SK-N-SH treated with all-trans-retinoic acid at 6 μM for 48 hours (cell line): Measurements from ENCODE around the gene IFRD2.
A peak's percentile ranks its signal among the peaks of the same experiment; 100 is the strongest.

Experiments used
- ATAC-seq: fragments of 200-7000 bp; cut with Tn5 transposase; 3 replicates; pipeline ENCODE4 v1.9.1; 2020; ENCODE audit warnings: mild to moderate bottlenecking, moderate library complexity
- ARNTL ChIP-seq: fragments of 450-650 bp; formaldehyde crosslinking; IDR thresholded peaks from 2 replicates; pipeline ENCODE4 v1.5.0; 2020; ENCODE audit warnings: low read depth, mild to moderate bottlenecking, moderate library complexity, borderline replicate concordance
- BACH2 ChIP-seq: fragments of 250-450 bp; sonication (Bioruptor Pico); IDR thresholded peaks from 2 replicates; pipeline ENCODE4 v1.9.0; 2021; ENCODE audit warnings: mild to moderate bottlenecking, borderline replicate concordance
- CREB5 ChIP-seq: fragments of 250-450 bp; sonication (Bioruptor Pico); IDR thresholded peaks from 2 replicates; pipeline ENCODE4 v1.5.1; 2020; ENCODE audit warnings: low read depth, mild to moderate bottlenecking, moderate library complexity
- CSDC2 ChIP-seq: fragments of 250-450 bp; sonication (Bioruptor Pico); IDR thresholded peaks from 2 replicates; pipeline ENCODE4 v1.5.0; 2020; ENCODE audit warnings: mild to moderate bottlenecking, moderate library complexity
- CSRNP3 ChIP-seq: fragments of 250-450 bp; sonication (Bioruptor Pico); IDR thresholded peaks from 2 replicates; pipeline ENCODE4 v1.5.1; 2021; ENCODE audit warnings: mild to moderate bottlenecking, moderate library complexity
- ESRRG ChIP-seq: fragments of 250-450 bp; sonication (Bioruptor Pico); IDR thresholded peaks from 2 replicates; pipeline ENCODE4 v1.6.1; 2021; ENCODE audit warnings: mild to moderate bottlenecking
- GLIS3 ChIP-seq: fragments of 250-450 bp; sonication (Bioruptor Pico); IDR thresholded peaks from 2 replicates; pipeline ENCODE4 v1.5.0; 2020; ENCODE audit warnings: mild to moderate bottlenecking, moderate library complexity
- ISL1 ChIP-seq: fragments of 250-450 bp; sonication (Bioruptor Pico); IDR thresholded peaks from 2 replicates; pipeline ENCODE4 v2.1.2; 2022; ENCODE audit warnings: mild to moderate bottlenecking, moderate library complexity
- OSR1 ChIP-seq: fragments of 250-450 bp; sonication (Bioruptor Pico); IDR thresholded peaks from 2 replicates; pipeline ENCODE4 v1.8.0; 2022; ENCODE audit warnings: moderate library complexity, mild to moderate bottlenecking, inconsistent platforms
- PATZ1 ChIP-seq: fragments of 250-450 bp; sonication (Bioruptor Pico); IDR thresholded peaks from 2 replicates; pipeline ENCODE4 v1.8.0; 2020; ENCODE audit warnings: mild to moderate bottlenecking, moderate library complexity, borderline replicate concordance
- SNAI2 ChIP-seq: fragments of 250-450 bp; sonication (Bioruptor Pico); IDR thresholded peaks from 2 replicates; pipeline ENCODE4 v1.5.0; 2020; ENCODE audit warnings: mild to moderate bottlenecking, moderate library complexity
- TSHZ2 ChIP-seq: fragments of 250-450 bp; sonication (Bioruptor Pico); IDR thresholded peaks from 2 replicates; pipeline ENCODE4 v1.5.0; 2020; ENCODE audit warnings: mild to moderate bottlenecking, moderate library complexity
- ZC3H10 ChIP-seq: fragments of 250-450 bp; sonication (Bioruptor Pico); IDR thresholded peaks from 2 replicates; pipeline ENCODE4 v1.5.1; 2021; ENCODE audit warnings: mild to moderate bottlenecking, moderate library complexity
- ZFP3 ChIP-seq: fragments of 250-450 bp; sonication (Bioruptor Pico); IDR thresholded peaks from 2 replicates; pipeline ENCODE4 v1.5.0; 2020; ENCODE audit warnings: mild to moderate bottlenecking, moderate library complexity
- ZFP30 ChIP-seq: fragments of 450-650 bp; formaldehyde crosslinking; IDR thresholded peaks from 2 replicates; pipeline ENCODE4 v1.5.0; 2022; ENCODE audit warnings: mild to moderate bottlenecking, moderate library complexity
- ZNF565 ChIP-seq: fragments of 450-650 bp; formaldehyde crosslinking; conservative IDR thresholded peaks from 2 replicates; pipeline ENCODE4 v1.5.0; 2020; ENCODE audit warnings: low read depth, mild to moderate bottlenecking, moderate library complexity
- ZNF70 ChIP-seq: fragments of 450-650 bp; formaldehyde crosslinking; IDR thresholded peaks from 2 replicates; pipeline ENCODE4 v1.5.0; 2020; ENCODE audit warnings: mild to moderate bottlenecking, moderate library complexity
- ZNF8 ChIP-seq: fragments of 450-650 bp; formaldehyde crosslinking; IDR thresholded peaks from 2 replicates; pipeline ENCODE4 v1.5.0; 2020; ENCODE audit warnings: mild to moderate bottlenecking, moderate library complexity

The IFRD2 gene

GRCh38 chr3:50260027-50260941 lies 31.9 kb downstream of the IFRD2 start (continued):
- TF ChIP-seq CSRNP3 (CRISPR knock-in tag) (peak; percentile 11; the same call in 1 of the 2 replicates), PATZ1 (CRISPR knock-in tag) (0 out of 2 replicates have a peak, but pooled peaks have one; percentile 59)
- TF ChIP-seq, all 23 proteins: peak for 9

- TF ChIP-seq ZC3H10 (CRISPR knock-in tag) (no peak), SNAI2 (no peak)
- no peak; the same call in 2 of the 3 replicates for ATAC-seq
These were observed 32.7 kb downstream of the IFRD2 start for GRCh38 chr3:50259432-50260026.

GRCh38 chr3:50258979-50259378 lies 33.2 kb downstream of the IFRD2 start:
- no peak for ATAC-seq
- TF ChIP-seq OSR1 (CRISPR knock-in tag), result no peak
- TF ChIP-seq TSHZ2 (CRISPR knock-in tag), result no peak
- TF ChIP-seq ZFP3, result no peak
- TF ChIP-seq ZNF70, result no peak
- TF ChIP-seq ISL1 (CRISPR knock-in tag), result no peak
- TF ChIP-seq ZFP30 (CRISPR knock-in tag), result no peak
- TF ChIP-seq ZNF8, result no peak
- no peak for TF ChIP-seq ZNF565
- TF ChIP-seq BACH2, result no peak
- TF ChIP-seq GLIS3, result no peak

- ATAC-seq, result no peak
- TF ChIP-seq ESRRG (CRISPR knock-in tag) (no peak), ZNF70 (no peak), BACH2 (no peak), CSDC2 (CRISPR knock-in tag) (no peak), CREB5 (CRISPR knock-in tag) (no peak), GLIS3 (no peak), OSR1 (CRISPR knock-in tag) (no peak), ISL1 (CRISPR knock-in tag) (no peak), ZC3H10 (CRISPR knock-in tag) (no peak), ARNTL (CRISPR knock-in tag) (no peak)
These were observed 34.1 kb downstream of the IFRD2 start for GRCh38 chr3:50258029-50258680.
